Pons (tissue), 1 donor: ENCODE measurements around the gene CAPS.
A peak's percentile ranks its signal among the peaks of the same experiment; 100 is the strongest.
"Not testable (repeated sequence)": the region's sequence is repeated elsewhere in the genome, so short reads cannot be mapped to it uniquely, and the experiment has no call there.

Experiments
- DNase-seq: peaks from one replicate; pipeline ENCODE4 v3.0.0-alpha.2; 2016; ENCODE audit warnings: low spot score

The CAPS gene

GRCh38 chr19:5956728-5957127 is 42.7 kb downstream of the CAPS start:
- DNase-seq: no peak

- no peak for DNase-seq
Observed at GRCh38 chr19:5957170-5957569, 43.1 kb downstream of the CAPS start.

GRCh38 chr19:5958074-5958850 is 44.2 kb downstream of the CAPS start:
- DNase-seq: no peak

GRCh38 chr19:5958851-5959122 is 44.7 kb downstream of the CAPS start:
- DNase-seq: no peak

GRCh38 chr19:5959260-5960004 is 45.4 kb downstream of the CAPS start:
- no peak for DNase-seq

- DNase-seq: peak; percentile 55
Observed at GRCh38 chr19:5960005-5961001, 46.2 kb downstream of the CAPS start.

- not testable (repeated sequence) for DNase-seq
Observed at GRCh38 chr19:5961641-5961968, 47.6 kb downstream of the CAPS start.

- DNase-seq: peak; percentile 78
Observed at GRCh38 chr19:5961969-5962945, 48.2 kb downstream of the CAPS start.

- DNase-seq: not testable (repeated sequence)
Observed at GRCh38 chr19:5963259-5963658, 49.2 kb downstream of the CAPS start.

- DNase-seq: no peak
Observed at GRCh38 chr19:5963855-5964254, 49.8 kb downstream of the CAPS start.

GRCh38 chr19:5964816-5965565 is 50.9 kb downstream of the CAPS start:
- DNase-seq: no peak
